Esophagus mucosa (tissue), 1 donor: Measurements from ENCODE around the gene SEL1L. TPM values are rescaled to one million over a fixed set of nuclear protein-coding genes. Genes with fewer than 3 reads are reported as not detected.
"Not testable (repeated sequence)": the region's sequence is repeated elsewhere in the genome, so short reads cannot be mapped to it uniquely, and the experiment has no call there.

Experiments used
- ATAC-seq: fragments of 200-7000 bp; cut with Tn5 transposase; one replicate; pipeline ENCODE4 v1.9.1; 2020
- total RNA-seq: library from RNA; stranded (reverse); gene quantifications from one replicate; pipeline ENCODE4 v1.2.4, GENCODE V29; 2023
- donor health status: DM: yes; HTN: yes; CAD: no.

SEL1L gene
- total RNA-seq, 1 donor from 2014 or later = 33.0 TPM

- no peak for ATAC-seq
Observed at GRCh38 chr14:81446279-81447007, 87.2 kb downstream of the SEL1L start.

GRCh38 chr14:81441626-81442134, 92.0 kb downstream of the SEL1L start:
- no peak for ATAC-seq

- no peak for ATAC-seq
Observed at GRCh38 chr14:81440041-81440440, 93.6 kb downstream of the SEL1L start.

GRCh38 chr14:81437244-81437643, 96.4 kb downstream of the SEL1L start:
- no peak for ATAC-seq

- ATAC-seq = peak; percentile 93
Observed at GRCh38 chr14:81436296-81437138, 97.1 kb downstream of the SEL1L start.

GRCh38 chr14:81435391-81436295, 98.0 kb downstream of the SEL1L start:
- peak; percentile 80 for ATAC-seq

- ATAC-seq = no peak
Observed at GRCh38 chr14:81435048-81435390, 98.6 kb downstream of the SEL1L start.

GRCh38 chr14:81434230-81434629, 99.4 kb downstream of the SEL1L start:
- ATAC-seq = no peak

- no peak for ATAC-seq
Observed at GRCh38 chr14:81433378-81433777, 100.3 kb downstream of the SEL1L start.

- no peak for ATAC-seq
Observed at GRCh38 chr14:81432219-81432661, 101.4 kb downstream of the SEL1L start.

GRCh38 chr14:81430235-81430634, 103.4 kb downstream of the SEL1L start:
- no peak for ATAC-seq

- ATAC-seq = not testable (repeated sequence)
Observed at GRCh38 chr14:81429749-81430148, 103.9 kb downstream of the SEL1L start.

GRCh38 chr14:81429028-81429427, 104.6 kb downstream of the SEL1L start:
- no peak for ATAC-seq

- peak; percentile 88 for ATAC-seq
Observed at GRCh38 chr14:81427348-81428058, 106.2 kb downstream of the SEL1L start.

- no peak for ATAC-seq
Observed at GRCh38 chr14:81423504-81423903, 110.1 kb downstream of the SEL1L start.

Other genes starting within 250 kb of the SEL1L start
- gene STON2, start 133.5 kb downstream of the SEL1L start, total RNA-seq = 54.0 TPM